ENCODE measurements around the gene FYN.

DNA sequence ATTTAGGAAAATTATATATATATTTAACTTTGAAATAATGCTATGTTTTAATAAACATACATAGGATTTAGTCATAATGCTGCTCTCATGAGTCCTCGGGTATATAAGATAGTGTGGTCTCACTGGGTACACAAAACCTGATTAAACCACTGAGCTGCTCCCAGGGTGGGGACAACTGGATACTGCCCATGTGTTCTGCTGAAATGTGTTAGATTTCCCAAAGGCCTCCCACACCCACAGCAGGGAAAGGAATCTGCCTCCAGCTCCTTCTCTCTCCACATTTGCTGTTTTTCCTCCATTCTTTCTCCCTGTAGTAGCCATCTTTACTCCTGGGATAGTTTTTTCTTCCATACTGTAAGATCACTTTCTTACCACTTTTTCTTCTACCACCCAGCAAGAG lies 198.4 kb downstream of the FYN start:
- TF ChIP-seq, protein P1, sequence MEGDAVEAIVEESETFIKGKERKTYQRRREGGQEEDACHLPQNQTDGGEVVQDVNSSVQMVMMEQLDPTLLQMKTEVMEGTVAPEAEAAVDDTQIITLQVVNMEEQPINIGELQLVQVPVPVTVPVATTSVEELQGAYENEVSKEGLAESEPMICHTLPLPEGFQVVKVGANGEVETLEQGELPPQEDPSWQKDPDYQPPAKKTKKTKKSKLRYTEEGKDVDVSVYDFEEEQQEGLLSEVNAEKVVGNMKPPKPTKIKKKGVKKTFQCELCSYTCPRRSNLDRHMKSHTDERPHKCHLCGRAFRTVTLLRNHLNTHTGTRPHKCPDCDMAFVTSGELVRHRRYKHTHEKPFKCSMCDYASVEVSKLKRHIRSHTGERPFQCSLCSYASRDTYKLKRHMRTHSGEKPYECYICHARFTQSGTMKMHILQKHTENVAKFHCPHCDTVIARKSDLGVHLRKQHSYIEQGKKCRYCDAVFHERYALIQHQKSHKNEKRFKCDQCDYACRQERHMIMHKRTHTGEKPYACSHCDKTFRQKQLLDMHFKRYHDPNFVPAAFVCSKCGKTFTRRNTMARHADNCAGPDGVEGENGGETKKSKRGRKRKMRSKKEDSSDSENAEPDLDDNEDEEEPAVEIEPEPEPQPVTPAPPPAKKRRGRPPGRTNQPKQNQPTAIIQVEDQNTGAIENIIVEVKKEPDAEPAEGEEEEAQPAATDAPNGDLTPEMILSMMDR (IDR thresholded peaks at IDR 0.05): no peak
- TF ChIP-seq EP300 (IDR thresholded peaks at IDR 0.05) (no peak), POLR2AphosphoS5 (IDR thresholded peaks at IDR 0.05) (no peak), POLR2A (IDR thresholded peaks at IDR 0.05; ENCODE audit: low read depth) (no peak)

Measured in esophagus muscularis mucosa (tissue), 4 donors.